HG03135 (cell line): ENCODE measurements around the gene STXBP2.
"Not testable (repeated sequence)": the region's sequence is repeated elsewhere in the genome, so short reads cannot be mapped to it uniquely, and the experiment has no call there.

ENCODE experiments used
- ATAC-seq: cut with Tn5 transposase; IDR thresholded peaks from one replicate; pipeline ENCODE4 v1.9.1; 2021; ENCODE audit warnings: mild to moderate bottlenecking, moderate library complexity; ENCODE audit not compliant: unreplicated experiment

Gene STXBP2

DNA sequence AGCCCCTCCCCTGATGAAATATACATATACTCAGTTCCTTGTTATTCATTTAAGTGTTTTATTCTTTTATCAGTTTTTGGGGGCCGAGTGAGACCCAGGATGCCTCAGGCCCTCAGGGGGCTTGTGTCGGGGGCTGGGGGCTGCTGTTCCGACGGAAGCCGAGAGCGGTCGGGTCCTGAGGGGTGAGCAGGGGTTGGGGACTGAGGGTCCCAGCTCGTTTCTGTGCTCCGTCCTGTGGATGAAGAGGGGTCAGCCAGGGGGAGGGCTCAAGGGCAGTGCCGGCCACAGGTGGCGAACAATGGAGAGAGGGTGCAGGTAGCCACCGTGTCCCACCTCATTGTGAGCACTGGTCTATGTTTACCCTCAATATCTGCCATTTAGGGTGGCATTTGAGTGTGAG, 5.3 kb upstream of the STXBP2 start:
- no peak for ATAC-seq

DNA sequence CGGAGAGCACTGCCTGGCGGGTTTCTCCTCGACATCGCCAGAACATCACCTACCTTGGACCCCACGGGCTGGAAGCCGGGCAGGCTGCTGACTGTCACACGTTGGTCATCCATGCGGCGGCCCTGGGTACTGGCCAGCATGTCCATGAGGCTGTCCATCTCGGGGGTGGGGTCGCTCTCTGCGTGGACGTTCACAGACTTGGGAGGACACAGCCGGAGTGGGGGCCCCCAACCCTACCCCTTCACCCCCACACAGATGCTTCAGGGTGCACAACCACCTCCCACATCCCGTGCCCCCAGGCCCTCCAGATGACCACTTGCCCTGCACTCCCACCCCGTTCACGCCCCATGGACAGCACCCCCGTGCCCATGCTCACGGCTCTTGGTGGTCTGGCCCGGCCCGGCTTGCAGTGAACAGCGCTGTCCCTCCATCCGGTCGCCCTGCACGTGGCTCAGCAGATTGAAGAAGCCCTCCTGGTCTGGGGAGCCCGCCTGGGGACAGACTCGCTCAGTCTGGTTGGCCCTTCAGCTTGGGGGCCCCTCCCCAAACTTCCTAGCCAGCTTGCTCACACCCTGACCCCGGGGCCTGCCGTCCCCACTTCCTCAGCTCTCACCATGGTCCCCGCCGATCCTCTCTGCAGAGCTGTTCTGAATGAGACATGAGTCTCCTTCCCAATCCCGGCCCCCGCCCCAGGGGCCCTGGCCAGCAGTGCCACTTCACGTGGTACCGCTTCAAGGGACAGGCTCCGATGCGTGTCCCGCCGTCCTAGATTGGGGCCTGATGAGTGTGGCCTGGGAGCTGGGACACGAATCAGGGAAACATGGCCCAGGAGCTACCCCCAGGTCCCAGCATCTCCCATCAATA, 4.3 kb upstream of the STXBP2 start:
- no peak for ATAC-seq

DNA sequence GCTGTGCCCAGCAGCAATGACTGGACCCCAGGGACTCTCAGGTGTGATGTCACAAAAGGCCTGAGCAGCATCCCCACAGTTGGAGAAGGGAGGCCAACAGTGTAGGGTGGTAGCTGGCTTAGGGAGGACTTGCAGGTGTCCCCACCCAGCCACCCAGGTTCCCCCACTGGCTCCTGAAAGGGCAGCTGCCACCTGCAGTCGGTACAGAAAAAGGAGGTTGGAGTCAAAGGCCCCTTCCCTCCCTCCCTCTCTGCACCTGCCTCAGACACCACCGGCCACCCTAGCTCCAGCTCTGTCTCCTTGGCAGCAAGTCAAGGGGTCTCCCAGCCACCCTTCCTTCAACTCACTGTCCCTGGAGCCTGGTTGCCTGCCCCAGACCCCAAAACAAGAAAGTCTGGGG, 3.2 kb upstream of the STXBP2 start, which contains the start of gene PCP2:
Gene PCP2, minus strand, starts transcription at position 22 of the 400 bp plus-strand sequence. CDS start 262 bp downstream, outside the sequence.
- no peak for ATAC-seq

DNA sequence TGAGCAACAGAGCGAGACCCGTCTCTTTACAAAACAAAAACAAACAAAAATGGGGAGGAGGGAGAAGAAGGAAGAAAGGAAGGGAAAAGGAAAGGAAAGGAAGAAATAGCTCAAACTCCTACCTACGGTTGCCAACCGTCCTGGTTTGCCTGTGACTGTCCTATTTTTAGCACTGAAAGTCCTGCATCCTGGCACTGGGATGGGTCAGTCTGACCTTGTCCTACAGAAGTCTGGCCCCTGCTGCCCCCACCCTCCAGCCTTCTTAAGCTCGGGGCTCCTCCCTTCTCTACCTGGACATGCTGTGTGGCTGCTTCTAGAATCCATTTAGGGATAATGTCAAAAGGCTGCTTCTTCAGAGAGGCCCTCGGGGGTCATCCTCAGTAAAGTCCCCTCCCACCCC, 1.2 kb upstream of the STXBP2 start:
- no peak for ATAC-seq

DNA sequence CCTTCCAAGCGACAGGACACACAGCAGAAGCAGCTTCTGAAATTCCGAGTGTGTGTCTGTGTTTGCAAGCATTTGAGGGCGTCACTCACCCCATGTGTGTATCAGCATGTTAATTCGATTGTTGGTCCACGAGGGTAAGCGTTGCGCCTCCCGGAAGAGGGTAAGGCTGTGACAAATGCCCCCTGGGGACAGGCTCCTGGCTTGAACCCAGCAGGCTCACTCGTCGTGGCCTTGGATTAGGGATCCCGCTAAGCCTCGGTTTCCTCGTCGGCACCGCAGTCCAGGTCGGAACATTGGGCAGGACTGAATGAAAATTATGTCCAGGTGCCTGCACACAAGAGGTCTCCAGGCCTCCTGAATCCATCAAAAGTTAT, 606 bp upstream of the STXBP2 start:
- no peak for ATAC-seq

DNA sequence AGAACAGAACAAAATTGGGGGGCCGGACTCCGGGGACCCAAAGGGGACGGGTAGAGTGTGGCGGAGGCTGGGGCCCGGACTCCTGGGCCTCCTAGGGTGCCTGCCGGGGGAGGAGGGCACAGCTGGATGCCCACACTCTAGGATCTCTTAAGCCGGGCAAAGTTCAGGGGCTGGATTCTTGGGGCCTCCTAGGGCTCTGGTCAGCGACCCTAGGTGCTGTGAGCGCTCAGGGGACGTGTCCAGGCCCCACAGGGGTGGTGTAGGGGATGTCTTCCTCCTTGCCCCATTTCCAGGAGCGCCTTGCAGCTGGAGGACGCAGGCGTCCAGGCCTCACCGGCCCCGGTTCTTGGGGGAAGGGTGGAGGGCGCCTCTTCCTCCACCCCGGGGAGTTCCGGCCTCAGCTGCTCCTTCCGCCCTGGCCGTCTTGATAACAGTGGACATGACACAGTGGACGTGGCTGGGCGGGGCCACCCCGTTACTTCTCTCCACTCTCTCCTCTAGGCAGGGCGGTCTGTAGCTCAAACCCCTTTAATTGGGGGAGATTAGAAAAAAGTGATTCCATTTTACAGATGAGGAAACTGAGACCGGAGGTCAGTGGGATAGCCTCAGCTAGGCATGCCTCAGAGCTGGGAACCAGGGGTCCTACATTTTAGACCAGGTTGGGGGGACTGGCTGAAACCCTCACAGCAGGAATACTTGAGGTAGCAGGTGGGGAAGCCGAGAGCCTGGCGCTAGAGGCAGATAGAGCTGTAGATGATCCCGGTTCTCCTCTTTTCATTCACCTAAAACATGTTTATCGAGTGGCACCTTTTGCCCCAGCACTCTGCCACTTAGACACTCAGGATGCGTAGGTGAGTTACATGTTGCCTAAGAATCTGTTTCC, 705 bp downstream of the STXBP2 start:
- peak; percentile 10 for ATAC-seq

DNA sequence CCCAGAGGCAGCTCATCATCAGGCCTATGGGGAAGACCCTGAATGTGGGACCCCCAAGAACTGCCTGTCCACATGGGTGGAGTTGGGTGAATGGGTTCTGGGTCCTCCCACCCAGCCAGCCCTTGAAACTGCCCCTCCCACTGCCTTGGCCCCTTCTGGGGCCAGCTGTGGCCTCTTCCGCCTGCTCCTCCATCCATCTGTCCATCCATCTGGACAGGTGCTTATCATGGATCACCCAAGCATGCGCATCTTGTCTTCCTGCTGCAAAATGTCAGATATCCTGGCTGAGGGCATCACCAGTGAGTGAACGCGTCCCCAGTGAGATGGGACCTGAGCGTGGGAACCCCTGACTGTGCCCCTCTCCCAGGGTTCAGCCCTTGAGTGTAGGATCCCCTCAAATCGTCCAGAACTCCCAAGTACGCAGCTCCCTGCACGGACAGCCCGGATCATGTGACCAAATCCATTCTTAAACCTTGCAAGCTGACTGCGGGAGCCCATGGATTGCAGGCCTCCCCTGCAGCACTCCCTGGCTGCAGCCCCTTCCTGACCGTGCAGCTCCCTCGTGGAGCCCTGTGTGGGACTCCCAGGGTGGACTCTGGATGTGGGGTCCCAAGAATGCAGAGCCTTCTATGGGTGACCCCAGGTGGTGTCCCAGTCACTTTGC, 2.0 kb downstream of the STXBP2 start:
- no peak for ATAC-seq

DNA sequence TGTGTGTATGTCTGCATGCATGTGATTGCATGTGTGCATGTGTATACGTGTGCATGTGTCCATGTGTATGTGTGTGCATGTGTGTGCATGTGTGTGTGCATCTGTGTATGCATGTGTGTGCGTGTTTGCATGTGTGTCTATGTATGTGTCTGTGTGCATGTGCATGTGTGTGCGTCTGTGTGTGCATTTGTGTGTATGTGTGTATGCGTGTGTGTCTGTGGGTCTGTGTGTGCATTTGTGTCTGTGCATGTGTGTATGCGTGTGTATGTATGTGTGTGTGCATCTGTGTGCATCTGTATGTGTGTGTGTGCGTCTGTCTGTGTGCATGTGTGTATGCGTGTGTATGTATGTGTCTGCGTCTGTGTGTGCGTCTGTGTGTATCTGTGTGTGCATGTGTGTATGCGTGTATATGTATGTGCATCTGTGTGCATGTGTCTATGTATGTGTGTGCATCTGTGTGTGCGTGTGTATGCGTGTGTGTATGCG, 3.0 kb downstream of the STXBP2 start:
- ATAC-seq, result no peak

DNA sequence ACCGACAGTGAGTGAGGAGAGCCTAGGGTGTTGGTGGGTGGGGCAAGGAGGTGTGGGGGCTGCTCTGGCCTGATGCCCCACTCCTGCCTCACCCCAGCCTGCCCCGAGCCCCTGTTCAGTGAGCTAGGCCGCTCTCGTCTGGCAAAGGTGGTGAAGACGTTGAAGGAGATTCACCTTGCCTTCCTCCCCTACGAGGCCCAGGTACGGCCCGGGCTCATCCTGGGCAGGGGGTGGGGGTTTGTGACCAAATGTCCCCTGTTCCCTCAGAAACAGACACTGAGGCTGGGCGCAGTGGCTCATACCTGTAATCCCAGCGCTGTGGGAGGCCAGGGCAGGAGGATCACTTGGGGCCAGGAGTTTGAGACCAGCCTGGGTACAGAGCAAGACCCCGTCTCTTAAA, 3.9 kb downstream of the STXBP2 start:
- no peak for ATAC-seq

DNA sequence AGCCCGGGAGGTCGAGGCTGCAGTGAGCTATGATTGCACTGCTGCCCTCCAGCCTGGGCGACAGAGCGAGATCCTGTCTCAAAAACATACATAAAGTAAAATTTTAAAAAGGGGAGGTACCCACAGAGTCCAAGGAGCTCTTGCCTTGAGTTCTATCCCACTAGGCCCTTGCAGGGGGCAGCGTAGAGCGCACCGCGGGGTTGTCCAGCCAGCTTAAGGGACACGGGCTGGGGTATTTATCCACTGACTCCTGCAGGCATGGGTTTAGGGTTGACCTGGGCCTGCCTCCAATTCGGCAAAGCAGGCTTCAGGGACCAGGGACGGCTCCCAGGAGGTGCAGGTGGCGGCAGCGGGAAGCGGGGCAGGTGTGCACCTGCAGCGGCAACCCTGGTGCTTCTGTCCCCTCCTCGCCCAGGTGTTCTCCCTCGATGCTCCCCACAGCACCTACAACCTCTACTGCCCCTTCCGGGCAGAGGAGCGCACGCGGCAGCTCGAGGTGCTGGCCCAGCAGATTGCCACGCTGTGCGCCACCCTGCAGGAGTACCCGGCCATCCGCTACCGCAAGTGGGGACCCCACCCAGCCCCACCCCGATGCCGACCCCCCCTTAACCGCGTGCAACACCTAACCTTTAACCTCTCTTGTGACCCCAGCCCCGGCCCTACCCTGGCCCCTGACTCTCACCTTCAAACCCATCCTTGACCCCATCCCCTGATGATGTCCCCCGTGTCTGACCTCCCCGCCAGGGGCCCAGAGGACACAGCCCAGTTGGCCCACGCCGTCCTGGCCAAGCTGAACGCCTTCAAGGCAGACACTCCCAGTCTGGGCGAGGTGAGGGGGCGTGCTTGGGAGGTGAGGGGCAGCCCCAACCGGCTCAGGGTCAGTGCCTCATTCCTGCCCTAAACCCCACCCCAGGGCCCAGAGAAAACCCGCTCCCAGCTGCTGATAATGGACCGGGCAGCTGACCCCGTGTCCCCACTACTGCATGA, 4.7 kb downstream of the STXBP2 start:
- no peak for ATAC-seq

DNA sequence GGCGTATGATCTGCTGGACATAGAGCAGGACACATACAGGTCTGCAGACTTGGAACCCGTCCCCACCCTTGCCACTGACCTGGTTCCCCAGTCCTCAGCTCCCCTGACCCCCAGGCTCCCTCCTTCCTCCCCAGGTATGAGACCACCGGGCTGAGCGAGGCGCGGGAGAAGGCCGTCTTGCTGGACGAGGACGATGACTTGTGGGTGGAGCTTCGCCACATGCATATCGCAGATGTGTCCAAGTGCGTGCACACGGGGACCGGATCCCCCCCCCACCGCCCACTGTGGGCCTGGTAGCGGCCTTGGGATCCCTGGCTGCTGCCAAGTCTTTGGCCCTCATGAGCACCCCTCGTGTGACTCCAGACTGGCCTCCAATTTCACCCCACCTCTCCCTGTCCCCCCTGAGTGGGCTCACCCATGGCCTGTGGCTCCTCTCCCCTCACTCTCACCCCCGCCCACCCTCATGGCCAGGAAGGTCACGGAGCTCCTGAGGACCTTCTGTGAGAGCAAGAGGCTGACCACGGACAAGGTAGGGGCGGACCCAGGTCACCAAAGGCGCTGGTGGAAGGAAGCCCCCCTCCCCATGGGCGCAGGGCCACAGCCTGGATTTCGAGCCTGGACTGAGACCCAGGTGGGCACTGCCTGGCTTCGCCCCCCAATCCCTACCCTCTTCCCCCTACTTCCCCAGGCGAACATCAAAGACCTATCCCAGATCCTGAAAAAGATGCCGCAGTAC, 5.6 kb downstream of the STXBP2 start:
- ATAC-seq, result no peak

DNA sequence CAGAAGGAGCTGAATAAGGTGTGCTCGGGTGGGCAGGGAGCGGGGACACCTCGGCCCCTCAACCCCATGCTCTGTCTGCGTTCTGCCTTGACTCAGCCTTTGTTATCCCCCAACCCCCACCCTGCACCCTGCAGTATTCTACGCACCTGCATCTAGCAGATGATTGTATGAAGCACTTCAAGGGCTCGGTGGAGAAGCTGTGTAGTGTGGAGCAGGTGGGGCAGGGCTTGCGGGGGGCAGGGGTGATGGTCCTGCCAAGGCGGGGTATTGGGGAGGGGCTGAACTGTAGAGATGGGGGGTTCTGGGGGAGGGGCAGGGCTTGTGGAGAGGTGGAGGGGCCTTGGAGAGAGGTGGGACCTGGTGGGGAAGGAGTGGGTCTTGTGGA, 6.1 kb downstream of the STXBP2 start:
- ATAC-seq, result no peak

DNA sequence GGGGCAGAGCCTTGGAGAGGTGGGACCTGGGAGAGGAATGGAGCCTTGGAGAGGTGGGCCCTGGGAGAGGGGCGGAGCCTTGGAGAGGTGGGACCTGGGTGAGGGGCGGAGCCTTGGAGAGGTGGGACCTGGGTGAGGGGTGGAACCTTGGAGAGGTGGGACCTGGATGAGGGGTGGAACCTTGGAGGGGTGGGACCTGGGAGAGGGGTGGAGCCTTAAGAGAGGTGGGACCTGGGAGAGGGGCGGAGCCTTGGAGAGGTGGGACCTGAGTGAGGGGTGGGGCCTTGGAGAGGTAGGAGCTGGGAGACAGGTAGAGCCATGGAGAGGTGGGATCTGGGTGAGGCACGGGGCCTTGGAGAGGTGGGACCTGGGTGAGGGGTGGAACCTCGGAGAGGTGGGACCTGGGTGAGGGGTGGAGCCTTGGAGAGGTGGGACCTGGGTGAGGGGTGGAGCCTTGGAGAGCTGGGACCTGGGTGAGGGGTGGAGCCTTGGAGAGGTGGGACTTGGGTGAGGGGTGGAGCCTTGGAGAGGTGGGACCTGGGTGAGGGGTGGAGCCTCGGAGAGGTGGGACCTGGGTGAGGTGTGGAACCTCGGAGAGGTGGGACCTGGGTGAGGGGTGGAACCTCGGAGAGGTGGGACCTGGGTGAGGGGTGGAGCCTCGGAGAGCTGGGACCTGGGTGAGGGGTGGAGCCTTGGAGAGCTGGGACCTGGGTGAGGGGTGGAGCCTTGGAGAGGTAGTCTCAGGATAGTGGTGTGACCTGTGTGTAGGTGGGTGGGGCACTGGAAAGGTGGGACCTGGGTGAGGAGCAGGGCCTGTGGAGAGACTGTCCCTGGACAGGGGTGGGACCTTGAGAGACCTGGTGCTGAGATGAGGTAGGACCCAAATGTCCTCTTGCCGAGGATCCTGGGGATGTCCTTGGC, 7.0 kb downstream of the STXBP2 start:
- ATAC-seq, result not testable (repeated sequence)

DNA sequence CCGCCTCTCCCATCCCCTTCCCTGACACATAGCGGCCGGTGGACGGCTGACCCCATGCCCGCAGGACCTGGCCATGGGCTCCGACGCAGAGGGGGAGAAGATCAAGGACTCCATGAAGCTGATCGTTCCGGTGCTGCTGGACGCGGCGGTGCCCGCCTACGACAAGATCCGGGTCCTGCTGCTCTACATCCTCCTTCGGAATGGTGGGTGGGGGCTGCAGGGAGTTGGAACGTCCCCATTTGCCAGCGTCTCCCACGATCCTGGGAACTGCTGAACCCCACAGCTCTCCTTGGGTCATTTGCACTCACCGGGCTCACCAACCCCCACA, 7.6 kb downstream of the STXBP2 start:
- no peak for ATAC-seq

DNA sequence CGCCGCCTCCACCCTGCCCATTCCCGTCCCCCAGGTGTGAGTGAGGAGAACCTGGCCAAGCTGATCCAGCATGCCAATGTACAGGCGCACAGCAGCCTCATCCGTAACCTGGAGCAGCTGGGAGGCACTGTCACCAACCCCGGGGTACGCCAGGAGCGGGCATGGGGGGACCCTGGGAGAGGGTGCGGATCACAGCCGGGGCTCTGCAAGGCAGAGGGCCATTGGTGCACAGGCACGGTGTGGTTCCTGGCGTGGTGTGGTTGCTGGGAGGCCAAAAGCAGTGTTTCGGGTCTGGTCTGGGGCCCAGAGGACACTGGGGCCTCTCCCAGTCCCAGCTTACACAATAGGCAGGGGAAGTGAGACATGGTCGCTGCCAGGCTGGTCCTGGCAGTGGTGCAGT, 8.3 kb downstream of the STXBP2 start:
- no peak for ATAC-seq

DNA sequence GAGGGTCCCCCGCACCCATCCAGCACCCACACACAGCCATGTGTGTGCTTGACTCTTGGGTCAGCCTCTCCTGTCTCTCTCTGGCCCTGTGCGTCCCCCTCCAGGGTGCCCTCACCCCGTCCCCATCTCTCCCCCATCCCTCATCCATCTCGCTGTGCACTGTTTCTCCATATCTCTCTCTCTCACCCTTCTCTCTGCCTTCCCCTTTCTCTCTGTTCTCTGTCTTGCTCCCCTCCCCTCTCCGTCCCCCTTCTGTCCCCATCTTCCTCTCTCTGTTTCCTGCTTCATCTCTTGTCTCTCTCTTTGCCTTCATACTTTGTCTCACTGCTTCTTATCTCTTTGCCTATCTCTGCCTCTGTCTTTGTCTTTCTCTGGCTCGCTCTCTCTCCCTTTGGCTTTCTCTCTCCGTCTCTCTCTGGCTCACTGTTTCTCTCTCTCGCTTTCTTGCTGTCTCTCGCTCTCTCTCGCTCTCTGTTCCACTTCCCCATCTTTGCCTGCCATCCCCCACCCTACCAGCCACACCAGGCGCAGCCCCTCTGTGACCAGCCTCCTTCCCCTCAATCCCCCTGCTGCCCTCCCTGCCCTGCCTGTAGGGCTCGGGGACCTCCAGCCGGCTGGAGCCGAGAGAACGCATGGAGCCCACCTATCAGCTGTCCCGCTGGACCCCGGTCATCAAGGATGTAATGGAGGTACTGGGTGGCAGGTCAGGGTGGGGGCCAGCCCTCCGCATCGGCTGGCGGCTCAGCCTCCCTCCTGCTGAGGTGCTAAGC, 8.9 kb downstream of the STXBP2 start:
- no peak for ATAC-seq

DNA sequence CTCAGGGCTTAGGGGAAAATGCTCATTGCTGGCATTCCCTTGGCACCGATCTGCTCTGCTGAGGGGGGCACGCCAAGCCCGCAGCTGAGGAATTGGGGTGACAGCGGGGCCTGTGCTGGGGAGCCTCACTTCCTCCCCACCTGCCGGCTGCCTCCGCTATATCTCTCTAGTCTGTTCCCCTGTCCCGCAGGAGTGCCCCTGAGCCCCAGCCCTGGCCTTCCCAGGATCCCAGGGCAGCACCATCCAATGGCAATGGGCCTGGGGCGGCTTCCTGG, 9.5 kb downstream of the STXBP2 start:
- no peak for ATAC-seq

DNA sequence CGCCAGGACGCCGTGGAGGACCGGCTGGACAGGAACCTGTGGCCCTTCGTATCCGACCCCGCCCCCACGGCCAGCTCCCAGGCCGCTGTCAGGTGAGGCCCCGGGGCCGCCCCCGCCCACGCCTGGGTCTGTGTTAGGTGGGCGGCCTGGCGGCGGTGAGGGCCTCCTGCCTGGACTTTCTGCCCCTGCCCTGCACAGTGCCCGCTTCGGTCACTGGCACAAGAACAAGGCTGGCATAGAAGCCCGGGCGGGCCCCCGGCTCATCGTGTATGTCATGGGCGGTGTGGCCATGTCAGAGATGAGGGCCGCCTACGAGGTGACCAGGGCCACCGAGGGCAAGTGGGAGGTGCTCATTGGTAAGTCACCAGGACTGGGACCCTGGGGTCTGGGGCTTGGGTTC, 10.2 kb downstream of the STXBP2 start:
- no peak for ATAC-seq
